HG03439 (cell line): Measurements from ENCODE around the gene SNX15.
A peak's percentile ranks its signal among the peaks of the same experiment; 100 is the strongest.
"Not testable (repeated sequence)": the region's sequence is repeated elsewhere in the genome, so short reads cannot be mapped to it uniquely, and the experiment has no call there.

Experiments
- ATAC-seq: cut with Tn5 transposase; IDR thresholded peaks from one replicate; pipeline ENCODE4 v1.9.1; 2021; ENCODE audit warnings: mild to moderate bottlenecking, moderate library complexity; ENCODE audit not compliant: unreplicated experiment

Gene SNX15, protein sequence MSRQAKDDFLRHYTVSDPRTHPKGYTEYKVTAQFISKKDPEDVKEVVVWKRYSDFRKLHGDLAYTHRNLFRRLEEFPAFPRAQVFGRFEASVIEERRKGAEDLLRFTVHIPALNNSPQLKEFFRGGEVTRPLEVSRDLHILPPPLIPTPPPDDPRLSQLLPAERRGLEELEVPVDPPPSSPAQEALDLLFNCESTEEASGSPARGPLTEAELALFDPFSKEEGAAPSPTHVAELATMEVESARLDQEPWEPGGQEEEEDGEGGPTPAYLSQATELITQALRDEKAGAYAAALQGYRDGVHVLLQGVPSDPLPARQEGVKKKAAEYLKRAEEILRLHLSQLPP

DNA sequence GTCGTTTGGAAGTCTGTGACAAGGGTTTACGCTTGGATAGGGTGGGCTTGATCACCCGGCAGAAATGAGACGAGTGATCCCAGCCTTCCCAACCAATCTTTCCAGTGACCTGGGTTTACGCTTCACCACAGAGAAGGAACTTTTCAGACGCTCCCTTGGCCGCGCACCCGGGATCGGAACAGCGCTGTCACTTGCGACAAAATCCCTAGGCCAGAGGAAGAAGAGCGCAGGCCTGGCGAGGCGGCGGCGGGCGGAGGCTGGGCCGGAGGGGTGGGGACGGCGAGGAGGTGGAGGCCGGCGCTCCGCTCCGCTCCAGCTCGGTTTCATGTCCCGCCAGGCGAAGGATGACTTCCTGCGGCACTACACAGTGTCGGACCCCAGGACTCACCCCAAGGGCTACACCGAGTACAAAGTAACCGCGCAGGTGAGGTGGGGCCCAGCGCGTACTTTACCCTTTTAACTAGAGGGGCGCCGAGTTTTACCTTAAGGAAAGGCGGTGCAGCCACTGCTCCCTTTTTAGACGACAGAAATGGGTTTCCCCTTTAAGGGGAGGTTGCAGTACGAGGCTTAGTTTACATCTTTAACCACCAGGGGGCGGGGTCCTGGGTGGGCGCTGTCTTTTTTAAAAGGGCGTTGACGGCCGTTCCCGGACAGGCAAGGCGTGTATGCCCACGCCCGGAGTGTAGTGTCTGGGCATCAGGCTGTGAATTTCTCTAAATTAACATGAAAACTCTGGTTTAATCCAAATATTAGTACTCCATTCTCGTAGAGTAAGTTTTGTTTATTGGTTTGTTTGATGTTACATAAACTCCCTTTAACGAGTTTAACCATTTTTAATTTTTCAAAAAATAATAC, at the start of gene SNX15:
Gene SNX15 (plus strand): TSS at position 227 of the 855 bp plus-strand sequence. CDS start 99 bp downstream, at position 326.
- ATAC-seq: peak; percentile 94

DNA sequence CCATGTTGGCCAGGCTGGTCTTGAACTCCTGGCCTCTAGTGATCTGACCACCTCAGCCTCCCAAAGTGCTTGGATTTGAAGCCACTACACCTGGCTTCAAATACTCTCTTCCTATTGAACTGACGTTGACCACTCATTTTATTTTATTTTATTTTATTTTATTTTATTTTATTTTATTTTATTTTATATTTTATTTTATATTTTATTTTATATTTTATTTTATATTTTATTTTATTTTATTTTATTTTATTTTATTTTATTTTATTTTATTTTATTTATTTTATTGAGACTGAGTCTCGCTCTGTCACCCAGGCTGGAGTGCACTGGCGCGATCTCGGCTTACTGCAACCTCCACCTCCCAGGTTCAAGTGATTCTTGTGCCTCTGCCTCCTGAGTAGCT, 43.9 kb upstream of the SNX15 start:
- not testable (repeated sequence) for ATAC-seq

DNA sequence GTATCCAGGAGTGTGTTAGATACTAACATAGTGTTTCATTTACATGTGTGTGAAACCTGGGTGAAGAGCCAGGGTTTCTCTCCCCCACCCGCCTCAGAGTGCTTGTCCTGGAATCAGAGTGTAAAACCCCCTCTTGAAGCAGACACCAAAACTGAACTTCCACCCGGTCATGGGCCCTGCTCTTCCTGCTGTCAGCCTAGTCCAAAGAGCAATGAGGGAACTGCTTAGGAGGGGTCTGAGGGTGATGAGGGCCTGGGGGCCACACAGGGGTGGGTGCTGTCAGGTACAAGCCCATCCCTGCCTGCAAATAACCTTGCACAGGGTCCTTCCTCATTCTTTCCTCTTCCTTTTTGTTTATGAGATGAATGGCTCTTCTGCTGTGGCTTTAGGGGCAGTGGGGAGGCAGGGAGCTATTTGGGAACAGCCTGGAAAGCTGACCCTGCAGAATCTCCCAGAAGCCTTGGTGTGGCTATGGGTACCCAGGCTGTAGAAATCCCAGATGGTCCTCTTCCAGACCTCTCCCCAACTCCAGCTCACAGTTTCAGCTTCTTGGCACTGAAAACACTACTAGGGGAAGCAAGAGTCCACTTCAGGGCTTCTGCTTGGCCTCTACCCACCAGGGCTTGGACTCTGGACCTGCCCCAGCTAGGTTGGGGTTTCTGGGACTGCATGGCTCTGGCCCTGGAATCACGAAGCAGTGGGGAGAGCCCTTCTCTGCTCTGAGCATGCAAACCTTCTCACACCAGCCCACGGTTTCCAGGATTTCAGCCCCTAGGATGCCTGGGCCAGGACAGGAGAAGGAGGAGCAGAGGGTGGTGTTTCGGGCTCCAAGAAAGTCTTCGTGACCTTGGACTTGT, 39.0 kb upstream of the SNX15 start:
- no peak for ATAC-seq

DNA sequence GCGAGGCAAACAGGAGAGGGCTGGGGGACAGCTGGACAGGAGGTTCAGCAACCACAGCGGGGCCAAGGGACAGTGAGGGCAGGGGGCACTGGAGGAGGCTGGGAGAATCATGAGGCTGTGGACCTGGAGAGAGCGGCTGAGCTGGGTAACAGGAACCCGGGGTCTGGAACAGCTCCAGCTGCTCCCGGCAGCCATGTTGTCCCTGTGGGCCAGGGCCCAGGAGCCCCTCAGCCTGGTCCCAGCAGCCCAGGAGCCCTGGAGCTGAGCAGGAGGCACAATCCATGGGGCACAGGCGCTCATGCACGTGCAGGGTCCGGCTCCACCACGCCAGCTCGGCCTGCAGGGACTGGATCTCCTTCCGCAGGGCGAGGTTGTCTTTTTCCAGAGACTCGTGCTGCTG, 37.8 kb upstream of the SNX15 start:
- ATAC-seq: no peak

DNA sequence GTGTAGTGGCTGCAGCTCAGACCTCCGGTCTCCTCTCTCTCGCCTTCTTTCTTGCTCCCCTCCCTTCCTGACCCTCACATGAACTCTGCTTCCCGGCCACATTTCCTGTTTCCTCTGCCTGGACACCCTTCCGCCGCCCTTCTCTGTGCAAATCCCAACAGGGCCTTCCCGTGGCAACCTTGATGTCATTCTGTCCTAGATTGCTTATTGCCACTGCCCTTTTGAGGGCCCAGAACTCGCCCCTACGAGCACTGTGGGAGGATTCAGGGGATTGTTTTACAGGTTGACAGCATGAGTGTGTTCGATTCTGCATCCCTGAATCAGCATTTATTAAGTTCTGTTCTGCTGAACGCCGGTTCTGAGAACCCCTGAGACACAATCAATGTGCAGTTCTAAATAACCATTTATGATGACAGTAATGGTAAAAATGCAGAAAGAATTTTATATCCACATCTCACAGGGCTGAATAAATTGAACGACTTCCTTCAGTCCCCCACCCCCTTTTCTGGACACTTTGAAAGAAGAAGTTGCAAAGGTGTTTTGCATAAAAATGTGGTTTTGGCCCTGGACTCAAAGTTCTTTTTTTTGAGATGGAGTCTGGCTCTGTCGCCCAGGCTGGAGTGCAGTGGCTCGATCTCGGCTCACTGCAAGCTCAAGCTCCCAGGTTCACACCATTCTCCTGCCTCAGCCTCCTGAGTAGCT, 36.9 kb upstream of the SNX15 start:
- no peak for ATAC-seq

DNA sequence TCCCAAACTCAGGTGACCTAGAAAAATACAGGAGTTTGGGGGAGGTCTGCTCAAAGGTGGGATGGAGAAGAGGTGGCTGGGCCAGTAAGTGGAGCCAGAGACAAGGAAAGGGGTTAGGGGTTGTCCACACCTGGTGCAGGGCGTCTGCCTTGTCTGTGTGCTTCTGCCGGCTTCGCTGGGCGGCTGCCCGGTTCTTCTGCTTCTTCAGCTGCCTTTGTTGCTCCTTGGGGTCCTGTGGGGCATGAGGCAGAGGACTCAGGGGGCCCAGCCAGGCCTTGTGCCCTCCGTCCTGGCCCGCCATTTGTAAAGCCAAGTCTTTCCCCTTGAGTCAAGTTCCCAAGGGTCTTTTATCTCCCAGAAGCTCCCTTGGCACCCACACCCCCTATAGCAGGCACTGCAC, 32.9 kb upstream of the SNX15 start:
- no peak for ATAC-seq

DNA sequence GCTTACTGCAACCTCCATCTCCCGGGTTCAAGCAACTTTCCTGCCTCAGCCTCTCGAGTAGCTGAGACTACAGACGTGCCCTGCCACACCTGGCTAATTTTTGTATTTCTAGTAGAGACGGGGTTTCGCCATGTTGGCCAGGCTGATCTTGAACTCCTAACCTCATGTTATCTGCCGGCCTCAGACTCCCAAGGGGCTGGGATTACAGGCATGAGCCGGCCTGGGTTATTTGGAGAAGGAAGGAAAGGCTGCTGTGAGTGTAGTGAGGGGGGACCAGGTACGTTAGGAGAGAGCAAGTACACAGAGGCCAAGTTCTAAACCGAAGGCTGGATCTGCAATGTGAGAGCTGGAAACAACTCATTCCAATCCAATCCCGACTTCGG, 30.9 kb upstream of the SNX15 start:
- no peak for ATAC-seq

DNA sequence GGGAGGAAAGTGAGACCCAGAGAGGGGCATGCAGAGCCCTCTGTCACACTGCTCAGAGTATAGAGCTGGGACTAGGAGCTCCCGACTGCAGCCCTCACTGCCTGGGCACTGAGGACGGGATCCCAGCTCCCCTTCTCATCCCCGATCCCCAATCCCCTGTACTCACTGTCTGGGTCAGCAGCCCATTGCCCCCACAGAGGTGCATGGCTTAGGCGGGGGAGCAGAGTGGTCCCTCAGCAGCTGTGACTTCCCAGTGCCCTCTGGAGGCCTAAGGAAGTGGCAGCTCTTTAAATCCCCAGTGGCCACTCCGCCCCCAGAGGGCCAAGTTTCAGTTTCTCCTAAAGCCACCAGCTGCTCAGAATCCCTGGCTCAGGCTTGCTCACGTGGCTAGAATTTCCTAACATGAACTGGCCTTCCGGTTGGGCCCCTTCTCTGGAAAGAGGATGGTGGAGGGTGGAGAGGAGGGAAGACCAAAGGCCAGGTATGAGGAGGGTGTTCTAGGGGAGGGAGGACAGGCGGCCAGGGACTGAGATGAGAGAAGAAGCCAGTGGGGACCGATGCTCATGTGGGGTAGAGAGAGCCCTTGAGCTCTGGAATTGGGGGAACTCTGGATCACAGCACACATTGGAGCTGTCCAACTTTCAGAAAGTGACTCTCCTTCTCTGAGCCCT, 30.4 kb upstream of the SNX15 start, which contains the start of gene BATF2:
Gene BATF2 (minus strand): TSS at position 262 of the 671 bp plus-strand sequence. CDS start 57 bp downstream, at position 205.
- ATAC-seq: no peak

DNA sequence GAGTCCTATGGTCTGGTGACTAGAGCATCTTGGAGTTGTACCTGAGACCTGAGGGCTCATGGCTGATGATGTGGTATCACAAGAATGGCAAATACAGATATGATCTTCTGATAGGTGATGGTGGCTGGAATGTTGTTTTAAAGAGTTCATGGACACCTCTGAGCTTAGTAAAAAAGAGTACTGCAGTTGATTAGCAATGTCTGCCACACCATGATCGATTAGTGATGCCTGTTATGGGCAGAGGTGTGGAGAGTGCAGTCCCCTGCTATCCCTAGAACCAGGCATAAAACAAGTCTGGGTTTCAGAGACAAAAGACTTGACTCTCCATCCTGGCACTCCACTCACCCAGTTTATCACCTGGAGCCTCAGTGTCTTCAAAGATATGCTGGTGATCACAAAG, 29.1 kb upstream of the SNX15 start:
- ATAC-seq: no peak

DNA sequence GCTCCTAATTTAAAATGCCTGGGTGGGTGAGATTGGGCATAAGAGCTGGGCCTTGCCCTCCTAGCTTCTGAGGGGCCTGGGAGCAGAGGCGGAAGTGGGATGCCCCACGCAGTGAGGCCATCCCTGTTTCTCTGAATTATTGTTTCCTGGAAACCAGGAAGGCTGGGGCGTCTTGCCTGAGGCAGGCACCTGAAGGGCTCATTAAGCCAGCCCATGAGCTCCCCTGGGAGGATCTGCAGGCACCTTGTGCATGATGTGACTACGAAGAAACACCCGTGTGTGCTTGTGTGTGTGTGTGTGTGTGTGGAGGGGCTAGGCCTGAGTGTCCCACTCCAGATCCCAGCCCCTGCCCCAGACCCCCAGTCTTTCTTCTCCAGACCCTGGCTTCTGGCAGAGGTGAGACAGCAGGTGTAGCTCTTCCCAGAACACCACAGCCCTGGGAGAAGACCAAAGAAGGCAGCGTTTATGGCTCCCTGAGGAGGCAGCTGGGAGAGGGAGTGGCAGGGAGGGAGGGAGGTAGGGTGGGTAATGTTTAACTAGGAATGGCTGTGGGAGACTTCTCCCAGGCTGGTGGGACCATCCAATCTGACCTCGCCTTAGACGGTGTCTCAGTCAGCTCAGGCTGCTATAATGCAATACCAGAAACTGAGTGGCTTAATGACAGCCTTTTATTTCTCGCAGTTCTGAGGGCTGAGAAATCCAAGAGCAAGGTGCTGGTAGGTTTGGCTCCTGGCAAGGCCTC, 28.4 kb upstream of the SNX15 start:
- no peak for ATAC-seq

DNA sequence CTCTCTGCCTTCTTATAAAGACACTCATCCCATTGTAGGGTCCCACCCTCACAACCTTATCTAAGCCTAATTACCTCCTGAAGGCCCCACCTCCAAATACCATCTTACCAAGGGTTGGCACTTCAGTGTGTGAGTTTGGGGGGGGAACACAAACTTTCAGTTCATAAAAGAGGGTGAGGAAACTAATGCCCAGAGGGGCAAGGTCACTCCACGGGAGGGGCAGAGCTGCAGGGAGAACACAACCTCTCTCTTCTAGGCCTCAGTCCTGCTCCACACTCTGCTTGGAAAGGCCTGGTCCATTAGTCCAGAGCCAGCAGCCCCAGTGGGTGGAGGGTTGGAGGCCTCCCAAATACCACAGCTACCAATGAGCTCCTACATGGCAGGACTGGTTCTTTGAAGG, 27.8 kb upstream of the SNX15 start:
- no peak for ATAC-seq

DNA sequence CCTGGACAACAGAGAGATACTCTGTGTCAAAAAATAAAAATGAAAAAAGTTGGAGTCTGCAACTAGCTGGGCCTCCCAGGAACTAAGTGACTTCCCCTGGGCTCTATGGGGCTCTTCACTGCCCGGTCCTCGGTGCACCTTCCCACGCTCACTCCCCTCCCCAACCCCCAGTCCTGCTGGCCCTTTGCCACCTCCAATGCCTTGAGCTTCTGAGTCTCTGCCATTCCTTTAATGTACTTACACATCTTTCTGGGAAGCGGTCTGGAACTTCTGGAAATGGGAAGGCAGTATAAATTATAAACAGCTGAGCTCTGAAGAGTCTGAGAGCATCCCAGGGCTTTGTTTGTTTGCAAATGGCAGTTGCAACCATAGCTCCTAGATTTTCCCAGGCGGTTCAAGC, 24.5 kb upstream of the SNX15 start:
- ATAC-seq: no peak

DNA sequence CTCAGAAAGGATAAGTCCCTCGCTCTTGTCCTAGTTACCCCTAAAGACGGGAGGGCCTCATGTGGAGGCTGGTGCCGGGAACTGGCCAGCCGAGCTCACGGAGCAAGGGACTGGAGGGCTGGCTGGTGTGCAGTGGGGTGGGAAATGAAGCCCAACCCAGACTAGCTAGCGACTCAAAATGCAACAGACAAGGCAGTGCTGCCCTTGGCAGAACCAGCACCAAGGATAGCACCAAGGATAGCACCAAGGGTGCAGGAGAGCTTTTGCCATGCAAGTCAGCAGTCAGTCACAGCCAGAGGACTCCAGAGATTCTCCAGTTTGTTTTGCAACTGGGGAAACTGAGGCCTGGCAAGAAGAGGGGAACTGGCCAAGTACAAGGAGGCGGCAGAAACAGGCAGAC, 24.0 kb upstream of the SNX15 start:
- ATAC-seq: no peak

DNA sequence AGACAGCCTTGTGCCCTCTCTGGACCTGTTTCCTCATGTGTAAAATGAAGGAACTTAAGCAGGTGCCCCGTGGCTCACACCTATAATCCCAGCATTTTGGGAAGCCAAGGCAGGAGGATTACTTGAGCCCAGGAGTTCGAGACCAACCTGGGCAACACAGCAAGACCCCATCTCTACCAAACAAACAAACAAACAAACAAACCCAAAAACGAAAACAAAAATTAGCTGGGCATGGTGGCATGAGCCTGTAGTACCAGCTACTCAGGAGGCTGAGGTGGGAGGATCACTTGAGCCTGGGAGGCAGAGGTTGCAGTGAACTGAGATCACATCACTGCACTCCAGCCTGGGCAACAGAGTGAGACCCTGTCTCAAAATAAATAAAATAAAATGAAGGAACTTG, 23.3 kb upstream of the SNX15 start:
- not testable (repeated sequence) for ATAC-seq

DNA sequence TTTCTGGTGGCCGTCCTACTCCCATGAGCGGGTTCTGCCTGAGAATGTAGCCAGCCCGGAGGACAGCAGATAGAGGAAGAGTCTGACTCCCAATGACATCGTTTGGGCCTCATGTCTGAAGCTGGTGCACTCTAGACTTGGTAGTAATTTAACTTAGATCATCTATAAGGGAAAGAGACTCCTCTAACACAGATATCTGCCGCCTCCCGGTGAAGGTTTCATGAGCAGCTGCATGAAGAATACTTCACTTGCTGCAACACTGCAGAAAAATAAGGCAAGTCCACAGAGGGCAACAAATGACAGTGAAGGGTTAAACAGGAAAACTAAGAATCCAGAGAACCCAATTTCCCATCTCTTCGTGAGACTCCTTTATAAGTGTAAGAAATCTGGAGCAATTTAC, 19.2 kb upstream of the SNX15 start:
- no peak for ATAC-seq

DNA sequence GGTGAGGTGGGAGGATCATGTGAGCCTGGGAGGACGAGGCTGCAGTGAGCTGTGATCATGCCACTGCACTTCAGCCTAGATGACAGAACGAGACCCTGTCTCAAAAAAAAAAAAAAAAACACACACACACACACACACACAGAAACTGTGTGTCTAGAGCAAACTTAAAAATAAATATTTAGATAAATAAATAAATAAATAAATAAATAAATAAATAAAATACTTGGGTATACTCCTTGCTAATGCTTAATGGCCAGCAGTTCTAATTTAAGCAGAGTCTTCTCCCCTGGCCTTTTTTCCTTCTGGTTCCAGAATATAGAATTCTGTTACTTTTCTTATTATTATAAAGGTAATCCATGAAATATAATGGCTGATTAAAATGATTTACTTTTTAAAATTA, 18.4 kb upstream of the SNX15 start:
- no peak for ATAC-seq

DNA sequence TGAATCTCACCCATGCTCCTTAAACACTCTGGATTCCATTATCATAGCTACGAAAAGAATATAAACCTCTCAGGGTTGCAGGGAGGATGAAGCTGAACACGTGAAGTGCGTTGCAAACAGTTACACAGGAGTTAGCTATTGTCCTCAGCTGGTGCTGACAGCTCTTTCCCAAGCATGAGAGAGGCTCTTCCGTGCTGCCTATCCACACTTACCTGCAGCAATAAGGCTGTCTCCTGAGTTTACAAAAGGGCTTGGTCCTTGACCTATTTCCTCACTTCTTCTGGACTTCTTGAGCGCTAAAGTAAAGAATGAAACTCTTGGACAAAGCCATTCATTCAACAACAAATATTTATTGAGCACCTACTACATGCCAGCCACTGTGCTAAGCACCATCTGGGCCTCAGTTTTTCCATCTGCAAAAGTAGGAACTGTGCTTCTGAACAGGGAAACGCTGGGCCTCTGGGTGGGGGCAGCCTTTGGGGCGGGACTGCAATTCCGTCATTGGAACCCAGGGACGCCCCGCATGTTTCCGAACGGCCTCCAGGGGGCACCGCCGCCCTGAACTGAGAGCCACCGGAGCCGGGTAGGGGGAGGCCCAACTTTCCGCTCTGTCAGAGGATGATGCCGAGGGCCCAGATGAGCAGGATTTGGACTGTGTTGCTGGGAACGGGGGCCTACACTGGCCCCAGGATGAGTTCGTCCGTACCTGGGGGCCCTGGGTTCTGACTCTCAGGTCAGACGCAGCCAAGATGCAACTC, 13.9 kb upstream of the SNX15 start:
- peak; percentile 67 for ATAC-seq

DNA sequence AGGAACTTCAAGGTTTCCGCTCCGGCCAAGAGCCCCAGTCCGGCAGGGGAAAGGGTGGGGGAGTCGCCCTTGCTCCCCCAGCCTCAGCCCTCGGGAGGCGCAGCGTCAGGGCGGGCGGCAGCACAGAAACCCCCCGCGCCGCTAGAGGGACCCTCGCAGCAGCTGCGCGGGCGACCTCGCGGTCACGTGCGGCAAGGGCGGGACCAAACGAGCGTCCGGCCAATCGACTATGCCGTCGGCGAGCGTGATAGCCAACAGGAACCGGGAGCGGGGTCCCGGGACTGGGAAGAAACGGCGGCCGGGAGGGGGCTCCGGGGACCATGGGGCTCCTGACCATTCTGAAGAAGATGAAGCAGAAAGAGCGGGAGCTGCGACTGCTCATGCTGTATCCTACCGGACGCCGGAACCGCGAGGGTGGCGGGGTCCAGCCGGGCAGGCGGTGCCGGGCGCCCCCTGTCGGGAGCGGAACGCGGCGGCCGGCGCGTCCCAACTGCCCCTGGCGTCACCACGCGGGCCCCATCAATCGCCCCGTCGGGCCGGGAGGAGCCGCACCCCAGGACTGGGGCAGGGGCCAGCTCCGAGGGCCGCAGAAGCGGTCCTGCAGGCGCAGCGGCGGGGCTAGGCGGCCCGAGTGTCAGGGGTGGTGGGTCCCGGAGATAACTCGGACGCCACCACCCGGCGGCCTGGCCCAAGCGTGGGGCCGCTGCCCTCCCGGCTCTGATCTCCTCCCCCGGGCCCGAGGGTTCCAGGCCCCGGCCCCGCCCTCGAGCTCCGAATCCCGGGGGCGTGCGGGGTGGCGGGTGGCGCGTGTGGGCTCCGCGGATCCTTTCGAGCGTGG, 13.1 kb upstream of the SNX15 start, which contains the start of gene ARL2:
Gene ARL2 (plus strand): TSS at position 273 of the 838 bp plus-strand sequence. CDS start 48 bp downstream, at position 321.
- peak; percentile 79 for ATAC-seq
